Limb (tissue), 2 donors: ENCODE measurements around the gene CTPS2.
A peak's percentile ranks its signal among the peaks of the same experiment; 100 is the strongest.
"Not testable (repeated sequence)": the region's sequence is repeated elsewhere in the genome, so short reads cannot be mapped to it uniquely, and the experiment has no call there.

Experiments
- DNase-seq, 2 donors: peaks; one replicate each; pipeline ENCODE4 v3.0.0-alpha.2; 2016; ENCODE audit errors: extremely low spot score in 2 of 2

Gene CTPS2

GRCh38 chrX:16715638-16716037 is 3.2 kb upstream of the CTPS2 start:
- not testable (repeated sequence) for DNase-seq

- DNase-seq = no peak
These were observed 2.0 kb upstream of the CTPS2 start for GRCh38 chrX:16714504-16714903.

GRCh38 chrX:16711893-16712547 is 449 bp downstream of the CTPS2 start:
- peak in 1 of 2 donors; percentile 51 for DNase-seq

- no peak for DNase-seq
These were observed 1.2 kb downstream of the CTPS2 start for GRCh38 chrX:16711219-16711811.

- no peak for DNase-seq
These were observed 4.5 kb downstream of the CTPS2 start for GRCh38 chrX:16708016-16708415.

- no peak for DNase-seq
These were observed 7.1 kb downstream of the CTPS2 start for GRCh38 chrX:16705370-16705769.

GRCh38 chrX:16702700-16703599 is 9.5 kb downstream of the CTPS2 start:
- no peak for DNase-seq

- no peak for DNase-seq
These were observed 11.7 kb downstream of the CTPS2 start for GRCh38 chrX:16700734-16701133.

GRCh38 chrX:16699389-16699788 is 13.1 kb downstream of the CTPS2 start:
- no peak for DNase-seq

GRCh38 chrX:16696956-16697355 is 15.5 kb downstream of the CTPS2 start:
- no peak for DNase-seq

- peak; percentile 8 to 61 for DNase-seq
These were observed 17.3 kb downstream of the CTPS2 start for GRCh38 chrX:16695079-16695676.

- no peak for DNase-seq
These were observed 25.0 kb downstream of the CTPS2 start for GRCh38 chrX:16687514-16687913.

GRCh38 chrX:16683007-16683664 is 29.3 kb downstream of the CTPS2 start:
- no peak for DNase-seq

GRCh38 chrX:16678689-16679088 is 33.8 kb downstream of the CTPS2 start:
- no peak for DNase-seq

GRCh38 chrX:16671005-16671404 is 41.5 kb downstream of the CTPS2 start:
- DNase-seq = peak; percentile 26 to 37

- no peak for DNase-seq
These were observed 45.9 kb downstream of the CTPS2 start for GRCh38 chrX:16666541-16666940.

GRCh38 chrX:16665089-16665488 is 47.4 kb downstream of the CTPS2 start:
- DNase-seq = no peak

- no peak for DNase-seq
These were observed 47.8 kb downstream of the CTPS2 start for GRCh38 chrX:16664626-16665025.

- DNase-seq = no peak
These were observed 48.4 kb downstream of the CTPS2 start for GRCh38 chrX:16664074-16664473.

- DNase-seq = no peak
These were observed 50.1 kb downstream of the CTPS2 start for GRCh38 chrX:16662402-16662801.

GRCh38 chrX:16661495-16661894 is 51.0 kb downstream of the CTPS2 start:
- no peak for DNase-seq
